ENCODE results near the gene HS6ST1. TPM values are rescaled to one million over a fixed set of nuclear protein-coding genes. Genes with fewer than 3 reads are reported as not detected.

HS6ST1 gene
- total and polyA plus RNA-seq, 2 of the 4 experiments (the other 2 are of a cell fraction) = 29.9 to 36.9 TPM

DNA sequence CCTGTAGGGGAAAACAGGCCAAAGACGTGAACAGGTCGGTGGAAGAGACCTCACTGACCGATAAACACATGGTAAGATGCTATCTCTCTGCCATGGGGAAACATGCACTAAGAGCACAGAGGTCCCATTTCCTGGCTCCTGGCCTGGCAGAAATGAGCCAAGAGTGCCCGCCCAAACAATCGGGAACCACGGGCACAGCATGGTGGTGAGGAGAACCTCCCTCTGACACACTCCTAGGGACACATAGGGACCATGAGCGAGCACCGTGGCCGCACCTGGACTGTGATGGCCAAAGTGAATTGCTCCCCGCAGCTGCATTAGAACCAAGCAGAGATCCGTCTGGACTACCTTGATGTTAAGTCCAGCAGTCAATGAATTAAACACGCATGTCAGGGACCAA lies 11.1 kb downstream of the HS6ST1 start:
- Histone ChIP-seq H2BK15ac (ENCODE audit: low read depth, low read length) (peak overlapping the region; percentile 16; the same call in 2 of the 3 replicates), H2BK5ac (ENCODE audit: low read depth, low read length, poor library complexity, severe bottlenecking) (peak overlapping the region; percentile 96), H2BK20ac (ENCODE audit: low read depth, low read length) (peak overlapping the region; percentile 58), H2BK120ac (ENCODE audit: low read depth, low read length) (peak overlapping the region; percentile 93), H3K36me3 (ENCODE audit: control insufficient read depth, insufficient read depth, low read length) (peaks cover 48% of the 10 kb centered on the region), H3K9ac (ENCODE audit: low read depth, low read length) (no peak overlapping the region), H3K79me1 (ENCODE audit: low read depth in 1 of 2, low read length in 2 of 2) (peaks cover 32 to 93% of the 10 kb centered on the region in 2 experiments), H3K4me3 (ENCODE audit: insufficient read depth, low read depth, low read length) (no peak overlapping the region), H3K4me1 (ENCODE audit: control insufficient read depth, insufficient read depth, low read length) (peaks cover 82% of the 10 kb centered on the region), H3K4me2 (ENCODE audit: low read depth, low read length) (no peak overlapping the region), H2AFZ (replicated peaks; ENCODE audit: low read length, poor library complexity) (no peak overlapping the region), H4K20me1 (ENCODE audit: insufficient read depth, low read length) (peaks cover 79% of the 10 kb centered on the region), H3K56ac (ENCODE audit: extremely low read depth, insufficient read depth, low read length) (no peak overlapping the region), H3K9me3 (ENCODE audit: control insufficient read depth, insufficient read depth, low read length) (no peaks in the 10 kb centered on the region), H3K27me3 (ENCODE audit: control insufficient read depth, insufficient read depth, low read length) (no peaks in the 10 kb centered on the region), H4K5ac (ENCODE audit: low read depth, low read length) (peak overlapping the region; percentile 89), H2AK9ac (replicated peaks; ENCODE audit: low read depth, low read length, poor library complexity) (no peak overlapping the region), H4K91ac (ENCODE audit: insufficient read depth, low read depth, low read length) (peak overlapping the region; percentile 97), H3K14ac (replicated peaks; ENCODE audit: low read depth, low read length) (peak overlapping the region; percentile 48; the same call in 1 of the 2 replicates), H3K23ac (ENCODE audit: low read depth, low read length) (peak overlapping the region; percentile 48), H3K9me1 (ENCODE audit: insufficient read depth, low read length) (peaks cover 59% of the 10 kb centered on the region), H3K18ac (ENCODE audit: low read depth, low read length) (peak overlapping the region; percentile 83), H4K8ac (ENCODE audit: low read depth in 2 of 2, low read length in 2 of 2) (peak overlapping the region; percentile 53 to 67; a peak in 3 of 4 replicates), H3K4ac (ENCODE audit: low read depth, low read length) (peak overlapping the region; percentile 86), H2AK5ac (ENCODE audit: low read depth, low read length) (peak overlapping the region; percentile 96), H3K27ac (ENCODE audit: insufficient read depth, low read length) (peak overlapping the region; percentile 93; the same call in 1 of the 2 replicates)
- no peak for ATAC-seq (ENCODE audit: low read depth)
- TF ChIP-seq CHD1 (IDR thresholded peaks at IDR 0.05; ENCODE audit: low read depth, low read length) (no peak), MXI1 (IDR thresholded peaks at IDR 0.05; ENCODE audit: borderline replicate concordance, low read depth, low read length) (no peak)
- ChIA-PET POLR2A (ENCODE audit: unreplicated experiment) (no interaction called here), CTCF (no interaction called here)
- BruUV-seq (replicated peaks) = no TSS peak
- WGBS, 2 experiments (ENCODE audit: extremely low coverage in 2 of 2, insufficient read length in 1 of 2) = 86% methylated on average over 7 of the region's 12 CpGs; no CpG with 5 or more reads in 1 of the 2 experiments
- in situ Hi-C loops (cut with MboI; ENCODE audit: low sequenced_read_pairs) (loop anchor here (5.0 to 25.0 kb wide), 2 partner anchors 125 to 420 kb away; partner anchors contain the start of gene AMMECR1L), intact Hi-C loops (cut with micrococcal nuclease) (loop anchor here (2.0 kb wide), 1 partner anchor 71 kb away; no protein-coding TSS in a partner anchor), dilution Hi-C loops (cut with HindIII; ENCODE audit: low sequenced_read_pairs, unreplicated experiment) (no loop called here)
- DNase-seq = no peak

All from IMR-90 (cell line).